Karpas-422 (cell line): Measurements from ENCODE around the gene TMEM63C. TPM values are rescaled to one million over a fixed set of nuclear protein-coding genes. Genes with fewer than 3 reads are reported as not detected.

Source experiments
- DNase-seq: peaks from one replicate; pipeline ENCODE4 v3.0.0-alpha.2; 2015
- H2AFZ ChIP-seq: fragments of 200-600 bp; sonication (generic); 2 replicates; pipeline ENCODE4 v1.6.1; 2014; ENCODE audit warnings: antibody characterized with exemption, low read length, mixed read lengths
- H3K27ac ChIP-seq: fragments of 200-600 bp; sonication (generic); 2 replicates; pipeline ENCODE4 v1.5.1; 2014; ENCODE audit warnings: mild to moderate bottlenecking, low read length, moderate library complexity
- H3K27me3 ChIP-seq: fragments of 200-600 bp; sonication (generic); 2 replicates; pipeline ENCODE4 v1.6.1; 2014; ENCODE audit warnings: low read length, mixed read lengths
- H3K36me3 ChIP-seq: fragments of 200-600 bp; sonication (generic); 2 replicates; pipeline ENCODE4 v1.6.1; 2014; ENCODE audit warnings: low read length, mixed read lengths; ENCODE audit not compliant: insufficient read depth
- H3K4me1 ChIP-seq: fragments of 200-600 bp; sonication (generic); 2 replicates; pipeline ENCODE4 v1.6.1; 2014; ENCODE audit warnings: mild to moderate bottlenecking, low read length, mixed read lengths
- H3K4me2 ChIP-seq: fragments of 200-600 bp; sonication (generic); 2 replicates; pipeline ENCODE4 v1.6.1; 2014; ENCODE audit warnings: low read length, low read depth, mild to moderate bottlenecking; ENCODE audit not compliant: poor library complexity, severe bottlenecking
- H3K4me3 ChIP-seq: fragments of 200-600 bp; sonication (generic); 2 replicates; pipeline ENCODE4 v1.5.1; 2014; ENCODE audit warnings: mild to moderate bottlenecking, antibody characterized with exemption, low read length, mixed read lengths
- H3K79me2 ChIP-seq: fragments of 200-600 bp; sonication (generic); 2 replicates; pipeline ENCODE4 v1.6.1; 2014; ENCODE audit warnings: mild to moderate bottlenecking, low read length, mixed read lengths
- H3K9ac ChIP-seq: fragments of 200-600 bp; sonication (generic); 2 replicates; pipeline ENCODE4 v1.6.0; 2014; ENCODE audit warnings: low read length
- H3K9me2 ChIP-seq: fragments of 200-600 bp; sonication (generic), shearing (Covaris generic); replicated peaks from 2 replicates; pipeline ENCODE4 v1.6.0; 2014; ENCODE audit warnings: mild to moderate bottlenecking, low read length, moderate library complexity; ENCODE audit not compliant: insufficient read depth
- H3K9me3 ChIP-seq: fragments of 300-700, 200-600 bp; sonication (generic); 2 replicates; pipeline ENCODE4 v1.6.1; 2014; ENCODE audit warnings: low read length, mixed read lengths
- H4K20me1 ChIP-seq: fragments of 200-600 bp; sonication (generic); 2 replicates; pipeline ENCODE4 v1.6.1; 2014; ENCODE audit warnings: mild to moderate bottlenecking, antibody characterized with exemption, low read length, low read depth; ENCODE audit not compliant: insufficient read depth
- total RNA-seq: library from RNA; depleted of rRNA; stranded (reverse); fragments of >200 nt; shearing (Covaris generic); gene quantifications from 2 replicates; pipeline ENCODE4 v1.2.3, GENCODE V29; 2014; ENCODE audit warnings: low replicate concordance

Gene TMEM63C
- total RNA-seq, 1 experiment from 2014 or later: 5.0 TPM

DNA sequence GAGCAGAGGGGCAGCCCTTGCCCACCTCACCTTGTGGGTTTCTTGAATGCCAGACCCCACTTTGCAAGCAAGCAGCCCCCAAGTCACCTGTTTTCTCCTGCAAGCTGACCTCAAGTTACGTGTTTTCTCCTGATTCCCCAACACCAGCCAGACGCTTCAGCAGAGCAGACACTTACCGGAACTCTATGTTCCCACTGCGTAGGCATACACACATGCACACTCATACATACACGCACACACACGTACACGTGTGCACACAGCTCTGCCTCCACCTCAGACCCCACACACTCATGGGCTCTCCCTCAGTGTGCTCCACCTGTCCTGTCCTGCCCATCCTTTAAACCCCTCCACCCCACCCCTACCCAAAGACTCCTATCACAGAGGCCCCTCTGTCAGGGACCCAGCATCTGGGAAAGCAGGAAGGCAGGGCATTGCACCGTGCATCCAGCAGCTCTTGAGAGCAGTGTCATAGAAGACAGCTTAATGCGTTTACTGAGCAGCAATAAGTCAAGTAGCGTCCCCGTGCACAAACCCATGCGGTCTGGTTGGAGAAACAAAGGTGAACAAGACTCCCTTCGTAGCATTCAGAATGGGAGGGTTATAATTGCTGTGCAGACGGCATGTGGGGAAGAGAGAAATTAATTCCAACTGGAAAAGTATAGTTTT is 44.4 kb downstream of the TMEM63C start:
- Histone ChIP-seq H3K27me3 (no peaks in the 10 kb centered on the region), H3K36me3 (no peaks in the 10 kb centered on the region), H2AFZ (no peak overlapping the region), H3K79me2 (no peaks in the 10 kb centered on the region), H4K20me1 (no peaks in the 10 kb centered on the region), H3K9ac (no peak overlapping the region), H3K4me2 (no peak overlapping the region), H3K9me3 (no peaks in the 10 kb centered on the region), H3K27ac (no peak overlapping the region), H3K4me1 (no peaks in the 10 kb centered on the region), H3K4me3 (no peak overlapping the region), H3K9me2 (no peaks in the 10 kb centered on the region)
- no peak for DNase-seq

DNA sequence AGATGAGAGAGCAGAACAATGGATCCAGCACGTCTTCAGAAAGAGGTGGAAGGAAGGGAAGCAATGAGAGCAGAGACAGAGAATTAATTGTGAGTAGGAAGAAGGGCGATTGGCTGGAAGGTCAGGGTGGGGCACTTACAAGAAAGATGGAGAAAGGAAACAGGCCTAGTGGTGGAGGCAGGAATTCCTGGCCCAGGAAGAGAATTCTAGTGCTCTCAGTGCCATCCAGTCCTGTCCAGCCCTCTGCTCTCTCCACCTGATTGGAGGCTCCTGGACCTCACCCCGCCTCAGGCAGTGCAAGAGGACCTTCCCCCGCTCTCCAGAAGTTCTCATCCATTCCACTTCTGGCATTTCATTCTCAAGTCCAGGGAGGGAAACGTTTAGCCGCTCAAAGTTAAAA is 46.5 kb downstream of the TMEM63C start:
- H3K36me3 ChIP-seq: no peaks in the 10 kb centered on the region

DNA sequence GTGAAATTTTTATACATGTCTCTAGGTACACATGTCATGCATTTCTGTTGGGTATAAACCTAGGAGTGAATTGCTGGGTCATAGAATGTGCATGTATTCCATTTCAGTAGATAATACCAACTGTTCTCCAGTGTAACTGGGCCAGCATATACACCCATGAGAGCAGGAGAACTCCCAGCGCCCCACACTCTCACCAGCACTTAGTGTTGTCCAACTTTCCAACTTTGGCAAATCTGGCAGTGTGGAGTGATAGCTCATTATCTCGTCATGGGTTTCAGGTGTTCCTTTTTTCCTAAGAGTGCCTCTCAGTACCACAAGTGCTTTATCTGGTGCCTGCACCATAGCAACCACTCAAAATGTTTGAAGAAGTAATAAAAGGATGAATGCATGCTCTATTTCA is 49.3 kb downstream of the TMEM63C start:
- Histone ChIP-seq H3K27me3 (no peaks in the 10 kb centered on the region), H3K27ac (no peak overlapping the region), H2AFZ (no peak overlapping the region), H3K79me2 (no peaks in the 10 kb centered on the region), H3K36me3 (no peaks in the 10 kb centered on the region), H3K4me3 (no peak overlapping the region), H4K20me1 (no peaks in the 10 kb centered on the region), H3K9ac (no peak overlapping the region), H3K4me2 (no peak overlapping the region), H3K9me2 (no peaks in the 10 kb centered on the region), H3K9me3 (no peaks in the 10 kb centered on the region), H3K4me1 (no peaks in the 10 kb centered on the region)
- DNase-seq: no peak

More for the DNA sequence above, 46.5 kb downstream of the TMEM63C start:
- DNase-seq: no peak
- H3K4me2 ChIP-seq: no peak overlapping the region
- no peaks in the 10 kb centered on the region for H3K4me1 ChIP-seq
- H4K20me1 ChIP-seq: no peaks in the 10 kb centered on the region
- H3K9me2 ChIP-seq: no peaks in the 10 kb centered on the region
- H3K79me2 ChIP-seq: no peaks in the 10 kb centered on the region
- no peaks in the 10 kb centered on the region for H3K9me3 ChIP-seq
- H2AFZ ChIP-seq: no peak overlapping the region
- no peaks in the 10 kb centered on the region for H3K27me3 ChIP-seq
- H3K27ac ChIP-seq: no peak overlapping the region
- H3K9ac ChIP-seq: no peak overlapping the region
- H3K4me3 ChIP-seq: no peak overlapping the region

DNA sequence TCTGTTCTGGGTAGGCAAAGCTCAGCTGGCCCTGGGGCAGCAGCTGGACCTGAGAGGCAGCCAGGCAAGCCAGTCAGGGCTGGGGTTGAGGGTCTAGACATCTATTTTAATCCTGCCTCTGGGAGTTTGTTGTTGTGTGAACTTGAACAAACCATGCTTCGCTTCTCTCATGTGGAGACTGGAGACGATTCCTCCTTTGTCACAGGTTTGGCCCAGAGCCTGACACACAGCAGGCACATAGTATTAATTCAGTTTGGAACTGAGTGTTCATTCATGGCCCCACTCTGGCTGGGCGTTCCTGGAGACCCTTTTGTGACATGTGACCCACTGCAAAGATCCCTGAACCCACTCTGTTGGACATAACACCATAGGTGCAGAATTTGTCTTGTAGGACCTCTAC is 50.1 kb downstream of the TMEM63C start:
- no peaks in the 10 kb centered on the region for H3K9me3 ChIP-seq
- H3K4me1 ChIP-seq: no peaks in the 10 kb centered on the region
- no peaks in the 10 kb centered on the region for H3K79me2 ChIP-seq
- no peaks in the 10 kb centered on the region for H4K20me1 ChIP-seq
- H3K9me2 ChIP-seq: no peaks in the 10 kb centered on the region
- no peak overlapping the region for H2AFZ ChIP-seq
- H3K27ac ChIP-seq: no peak overlapping the region
- H3K4me3 ChIP-seq: no peak overlapping the region
- H3K9ac ChIP-seq: no peak overlapping the region
- H3K27me3 ChIP-seq: no peaks in the 10 kb centered on the region
- H3K4me2 ChIP-seq: no peak overlapping the region
- DNase-seq: no peak
- no peaks in the 10 kb centered on the region for H3K36me3 ChIP-seq

DNA sequence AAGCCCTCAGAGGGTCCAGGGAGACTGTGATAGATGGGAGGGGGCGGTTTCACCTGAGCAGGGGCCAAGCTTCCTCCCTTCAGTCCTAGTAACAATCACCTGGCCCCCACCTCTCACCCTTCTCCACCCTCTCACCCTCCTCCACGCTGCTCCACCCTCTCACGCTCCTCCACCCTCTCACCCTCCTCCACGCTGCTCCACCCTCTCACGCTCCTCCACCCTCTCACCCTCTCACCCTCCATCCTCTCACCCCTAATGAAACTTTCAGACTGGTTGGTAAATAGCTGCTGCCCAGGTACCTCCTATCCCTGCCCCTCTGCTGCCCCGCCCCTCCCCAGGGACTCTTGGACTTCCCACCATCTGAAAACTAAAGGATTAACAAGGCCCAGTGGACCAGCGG is 55.2 kb downstream of the TMEM63C start:
- Histone ChIP-seq H2AFZ (no peak overlapping the region), H3K4me1 (no peaks in the 10 kb centered on the region), H3K9me3 (no peaks in the 10 kb centered on the region), H3K4me2 (no peak overlapping the region), H3K27ac (no peak overlapping the region), H3K79me2 (no peaks in the 10 kb centered on the region), H3K36me3 (no peaks in the 10 kb centered on the region), H3K9me2 (no peaks in the 10 kb centered on the region), H3K27me3 (no peaks in the 10 kb centered on the region), H3K4me3 (no peak overlapping the region), H4K20me1 (no peaks in the 10 kb centered on the region), H3K9ac (no peak overlapping the region)
- DNase-seq: no peak

DNA sequence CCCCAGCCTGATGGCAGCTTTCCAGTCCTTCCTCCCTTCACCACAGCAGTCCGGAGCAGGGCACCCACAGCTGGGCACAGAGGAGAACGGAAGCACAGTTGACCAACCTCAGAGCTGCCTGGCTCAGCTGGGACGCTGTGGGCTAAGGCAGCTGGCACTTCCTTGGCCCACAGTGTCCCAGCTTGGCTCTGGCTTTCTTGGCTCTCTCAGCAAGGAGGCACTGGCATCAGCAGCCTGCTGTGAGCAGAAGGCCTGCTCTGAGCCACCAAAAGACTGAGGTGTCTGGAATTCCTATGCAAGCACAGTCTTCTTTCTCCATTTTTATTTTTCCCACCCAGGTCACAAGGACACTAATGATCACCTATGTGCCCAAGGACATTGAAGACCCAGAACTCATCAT is 56.8 kb downstream of the TMEM63C start:
- H3K4me3 ChIP-seq: no peak overlapping the region
- H3K27ac ChIP-seq: no peak overlapping the region
- no peaks in the 10 kb centered on the region for H4K20me1 ChIP-seq
- no peak overlapping the region for H3K4me2 ChIP-seq
- no peaks in the 10 kb centered on the region for H3K9me2 ChIP-seq
- no peaks in the 10 kb centered on the region for H3K79me2 ChIP-seq
- no peaks in the 10 kb centered on the region for H3K9me3 ChIP-seq
- H3K36me3 ChIP-seq: no peaks in the 10 kb centered on the region
- H3K27me3 ChIP-seq: no peaks in the 10 kb centered on the region
- H3K4me1 ChIP-seq: 0 out of 2 replicates have a peak, but pooled peaks cover under 1% of the 10 kb centered on the region
- no peak for DNase-seq
- H2AFZ ChIP-seq: no peak overlapping the region
- no peak overlapping the region for H3K9ac ChIP-seq

DNA sequence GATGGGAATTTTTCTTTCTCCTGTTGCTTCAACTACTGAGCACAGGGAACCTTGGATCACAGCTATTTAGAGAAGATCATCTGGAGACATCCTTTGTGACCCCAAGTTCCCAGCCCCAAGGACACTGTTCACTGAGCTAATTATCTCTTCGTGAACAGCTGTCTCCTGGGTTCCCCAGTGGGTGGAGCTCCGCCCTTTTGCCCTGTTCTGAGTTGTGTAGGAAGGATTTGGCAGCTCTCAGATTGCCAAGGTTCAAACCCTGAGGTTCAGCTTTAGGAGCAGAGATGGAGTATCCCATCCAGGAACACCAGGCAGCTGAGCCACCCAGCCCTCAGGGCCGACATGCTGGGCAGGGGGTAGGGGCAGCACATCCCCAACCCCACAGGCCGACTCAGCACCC is 57.4 kb downstream of the TMEM63C start:
- no peaks in the 10 kb centered on the region for H3K9me2 ChIP-seq
- DNase-seq: no peak
- no peak overlapping the region for H3K4me2 ChIP-seq
- no peak overlapping the region for H3K9ac ChIP-seq
- no peak overlapping the region for H3K27ac ChIP-seq
- H3K4me1 ChIP-seq: peaks cover 6% of the 10 kb centered on the region
- no peaks in the 10 kb centered on the region for H3K79me2 ChIP-seq
- H3K4me3 ChIP-seq: no peak overlapping the region
- no peaks in the 10 kb centered on the region for H3K36me3 ChIP-seq
- no peak overlapping the region for H2AFZ ChIP-seq
- no peaks in the 10 kb centered on the region for H3K9me3 ChIP-seq
- no peaks in the 10 kb centered on the region for H4K20me1 ChIP-seq
- no peaks in the 10 kb centered on the region for H3K27me3 ChIP-seq

DNA sequence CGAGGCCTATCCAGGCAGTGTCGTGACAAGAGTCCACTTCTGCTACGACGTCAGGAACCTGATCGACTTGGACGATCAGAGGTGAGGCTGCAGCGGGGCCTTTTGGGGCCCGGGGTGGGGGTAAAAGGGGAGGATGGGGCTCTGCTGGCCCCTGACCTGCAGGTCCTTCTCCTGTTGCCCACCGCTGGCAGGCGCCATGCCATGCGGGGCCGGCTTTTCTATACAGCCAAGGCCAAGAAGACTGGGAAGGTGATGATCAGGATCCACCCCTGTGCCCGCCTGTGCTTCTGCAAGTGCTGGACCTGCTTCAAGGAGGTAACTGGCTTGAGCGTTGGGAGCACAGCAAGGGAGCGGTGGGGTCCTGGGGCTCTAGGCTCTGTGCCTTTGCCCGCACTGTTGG is 57.8 kb downstream of the TMEM63C start:
- no peak overlapping the region for H3K4me2 ChIP-seq
- peaks cover 11% of the 10 kb centered on the region for H3K4me1 ChIP-seq
- no peak overlapping the region for H2AFZ ChIP-seq
- no peaks in the 10 kb centered on the region for H3K27me3 ChIP-seq
- H4K20me1 ChIP-seq: no peaks in the 10 kb centered on the region
- no peak for DNase-seq
- no peak overlapping the region for H3K4me3 ChIP-seq
- no peak overlapping the region for H3K9ac ChIP-seq
- H3K9me3 ChIP-seq: no peaks in the 10 kb centered on the region
- H3K27ac ChIP-seq: no peak overlapping the region
- H3K36me3 ChIP-seq: no peaks in the 10 kb centered on the region
- no peaks in the 10 kb centered on the region for H3K9me2 ChIP-seq
- no peaks in the 10 kb centered on the region for H3K79me2 ChIP-seq
